DMS53 treated with DMSO at 0.1 percent for 48 hours (cell line): Measurements from ENCODE around the gene SPECC1L.

Experiments
- DNase-seq: peaks from one replicate; lab custom pipeline; 2025; ENCODE audit not compliant: unreplicated experiment; lab: John Stamatoyannopoulos, UW

SPECC1L gene

GRCh38 chr22:24322522-24322921 is 51.9 kb downstream of the SPECC1L start:
- no peak for DNase-seq

GRCh38 chr22:24323233-24323632 is 52.6 kb downstream of the SPECC1L start:
- DNase-seq, result no peak

GRCh38 chr22:24323695-24324094 is 53.1 kb downstream of the SPECC1L start:
- DNase-seq, result no peak

- DNase-seq, result no peak
Observed at GRCh38 chr22:24324137-24324536, 53.5 kb downstream of the SPECC1L start.

- no peak for DNase-seq
Observed at GRCh38 chr22:24325105-24325757, 54.6 kb downstream of the SPECC1L start.

GRCh38 chr22:24326266-24326665 is 55.6 kb downstream of the SPECC1L start:
- no peak for DNase-seq

GRCh38 chr22:24327832-24328231 is 57.2 kb downstream of the SPECC1L start:
- DNase-seq, result no peak

GRCh38 chr22:24329453-24329852 is 58.8 kb downstream of the SPECC1L start:
- DNase-seq, result no peak

GRCh38 chr22:24330636-24331035 is 60.0 kb downstream of the SPECC1L start:
- no peak for DNase-seq

GRCh38 chr22:24331468-24332440 is 61.1 kb downstream of the SPECC1L start:
- DNase-seq, result no peak

GRCh38 chr22:24333301-24333700 is 62.7 kb downstream of the SPECC1L start:
- no peak for DNase-seq

GRCh38 chr22:24335496-24335895 is 64.9 kb downstream of the SPECC1L start:
- no peak for DNase-seq

- no peak for DNase-seq
Observed at GRCh38 chr22:24337894-24338645, 67.4 kb downstream of the SPECC1L start.

- DNase-seq, result no peak
Observed at GRCh38 chr22:24338726-24339451, 68.3 kb downstream of the SPECC1L start.

GRCh38 chr22:24339452-24339747 is 68.8 kb downstream of the SPECC1L start:
- DNase-seq, result no peak

- DNase-seq, result no peak
Observed at GRCh38 chr22:24341627-24342026, 71.0 kb downstream of the SPECC1L start.

GRCh38 chr22:24350627-24351026 is 80.0 kb downstream of the SPECC1L start:
- DNase-seq, result no peak

GRCh38 chr22:24353121-24353520 is 82.5 kb downstream of the SPECC1L start:
- DNase-seq, result no peak

GRCh38 chr22:24355574-24355973 is 84.9 kb downstream of the SPECC1L start:
- no peak for DNase-seq

- DNase-seq, result no peak
Observed at GRCh38 chr22:24357547-24357946, 86.9 kb downstream of the SPECC1L start.
